Astrocyte (in vitro differentiated cells and primary cell): Measurements from ENCODE around the gene TBL1XR1. TPM values are rescaled to one million over a fixed set of nuclear protein-coding genes. Genes with fewer than 3 reads are reported as not detected.

Source experiments
- DNase-seq: peaks from one replicate; pipeline ENCODE4 v3.0.0-alpha.2; 2010; ENCODE audit warnings: low read depth
- FAIRE-seq: peaks from 2 replicates; lab custom pipeline; 2011; peaks lifted over from hg19 to GRCh38; lab: Jason Lieb, UNC
- H2AFZ ChIP-seq: 2 replicates; pipeline ENCODE4 v1.6.0; 2012; ENCODE audit warnings: low read depth, low read length, inconsistent platforms
- H3K27ac ChIP-seq: 2 replicates; pipeline ENCODE4 v1.5.1; 2011; ENCODE audit warnings: low read depth, low read length, inconsistent platforms
- H3K27me3 ChIP-seq: 2 replicates; pipeline ENCODE4 v1.6.0; 2011; ENCODE audit warnings: low read length, inconsistent platforms; ENCODE audit not compliant: insufficient read depth
- H3K36me3 ChIP-seq: 2 replicates; pipeline ENCODE4 v1.5.1; 2011; ENCODE audit warnings: low read length, inconsistent platforms; ENCODE audit not compliant: insufficient read depth
- H3K4me1 ChIP-seq: 2 replicates; pipeline ENCODE4 v1.5.1; 2011; ENCODE audit warnings: low read length, inconsistent platforms; ENCODE audit not compliant: insufficient read depth
- H3K4me2 ChIP-seq: 2 replicates; pipeline ENCODE4 v1.6.0; 2012; ENCODE audit warnings: low read length, inconsistent platforms
- H3K4me3 ChIP-seq: 2 replicates; pipeline ENCODE4 v1.5.1; 2011; ENCODE audit warnings: low read depth, mild to moderate bottlenecking, low read length, inconsistent platforms; ENCODE audit not compliant: insufficient read depth
- H3K79me2 ChIP-seq: 2 replicates; pipeline ENCODE4 v1.6.0; 2012; ENCODE audit warnings: mild to moderate bottlenecking, low read length, inconsistent platforms; ENCODE audit not compliant: insufficient read depth
- H3K9ac ChIP-seq: 2 replicates; pipeline ENCODE4 v1.6.0; 2012; ENCODE audit warnings: mild to moderate bottlenecking, low read length, inconsistent platforms
- H3K9me3 ChIP-seq: 2 replicates; pipeline ENCODE4 v1.5.1; 2012; ENCODE audit warnings: low read depth, mild to moderate bottlenecking, low read length, inconsistent platforms; ENCODE audit not compliant: insufficient read depth
- H4K20me1 ChIP-seq: 2 replicates; pipeline ENCODE4 v1.6.0; 2012; ENCODE audit warnings: low read length, inconsistent platforms; ENCODE audit not compliant: insufficient read depth
- H3K27ac Mint-ChIP-seq: one replicate; pipeline ENCODE4 v1.8.0; 2021; ENCODE audit warnings: mild to moderate bottlenecking, mixed read lengths; ENCODE audit not compliant: unreplicated experiment
- H3K27me3 Mint-ChIP-seq: one replicate; pipeline ENCODE4 v1.8.0; 2021; ENCODE audit warnings: low read depth, mixed read lengths; ENCODE audit not compliant: unreplicated experiment
- H3K36me3 Mint-ChIP-seq: one replicate; pipeline ENCODE4 v1.8.0; 2021; ENCODE audit warnings: low read depth, mixed read lengths; ENCODE audit not compliant: unreplicated experiment
- H3K4me1 Mint-ChIP-seq: one replicate; pipeline ENCODE4 v1.8.0; 2021; ENCODE audit warnings: low read depth, mixed read lengths; ENCODE audit not compliant: unreplicated experiment
- H3K4me3 Mint-ChIP-seq: one replicate; pipeline ENCODE4 v1.8.0; 2021; ENCODE audit warnings: mild to moderate bottlenecking, moderate library complexity, mixed read lengths; ENCODE audit not compliant: unreplicated experiment
- H3K9me3 Mint-ChIP-seq: one replicate; pipeline ENCODE4 v1.8.0; 2021; ENCODE audit warnings: mild to moderate bottlenecking, mixed read lengths; ENCODE audit not compliant: unreplicated experiment
- CTCF ChIP-seq: IDR thresholded peaks from 2 replicates; pipeline ENCODE4 v1.5.1; 2011; ENCODE audit warnings: low read depth, mild to moderate bottlenecking, inconsistent platforms, low read length, moderate library complexity; ENCODE audit not compliant: insufficient read depth
- EZH2 ChIP-seq: IDR thresholded peaks from 2 replicates; pipeline ENCODE4 v1.6.1; 2012; ENCODE audit warnings: mild to moderate bottlenecking, low read length, inconsistent platforms; ENCODE audit not compliant: insufficient read depth
- total RNA-seq: library from RNA; stranded (reverse); gene quantifications from 2 replicates; pipeline ENCODE4 v1.2.1, GENCODE V29; 2021

Gene TBL1XR1
- total RNA-seq, 1 donor from 2014 or later, result 140 TPM

DNA sequence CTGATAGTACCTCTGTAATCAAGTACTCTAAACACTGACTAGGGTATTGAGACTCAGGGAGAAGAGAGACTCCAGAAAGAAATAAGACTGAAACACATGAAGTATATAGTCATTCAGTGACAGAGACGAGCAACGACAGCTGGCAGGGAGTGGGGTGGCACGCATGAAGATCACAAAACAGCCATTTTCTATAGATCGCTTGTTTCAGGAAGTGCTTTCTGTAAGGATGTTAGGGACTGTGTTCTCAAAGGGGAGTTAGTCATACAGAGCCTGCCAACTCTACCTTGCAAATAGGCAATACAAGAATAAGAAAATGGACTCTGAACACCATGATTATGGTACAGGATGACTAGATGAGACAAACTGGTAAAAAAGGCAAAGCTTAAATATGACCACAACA lies 139.5 kb downstream of the TBL1XR1 start:
- TF ChIP-seq CTCF (no peak), EZH2 (no peak)
- Histone ChIP-seq H2AFZ (no peak overlapping the region), H3K36me3 (no peaks in the 10 kb centered on the region), H3K4me2 (no peak overlapping the region), H3K4me1 (no peaks in the 10 kb centered on the region), H3K4me3 (no peak overlapping the region), H3K79me2 (peaks cover 69% of the 10 kb centered on the region), H3K9ac (no peak overlapping the region), H3K27ac (no peak overlapping the region), H3K9me3 (no peaks in the 10 kb centered on the region), H3K27me3 (no peaks in the 10 kb centered on the region), H4K20me1 (peaks cover 29% of the 10 kb centered on the region)
- no peak overlapping the region for H3K4me3 Mint-ChIP-seq
- no peaks in the 10 kb centered on the region for H3K36me3 Mint-ChIP-seq
- peak; percentile 14 for DNase-seq
- H3K27me3 Mint-ChIP-seq, result no peaks in the 10 kb centered on the region
- no peaks in the 10 kb centered on the region for H3K9me3 Mint-ChIP-seq
- H3K4me1 Mint-ChIP-seq, result peaks cover 10% of the 10 kb centered on the region
- H3K27ac Mint-ChIP-seq, result no peak overlapping the region
- no peak for FAIRE-seq

GRCh38 chr3:177056927-177057326 lies 140.4 kb downstream of the TBL1XR1 start:
- H3K27ac Mint-ChIP-seq, result no peak overlapping the region
- Histone ChIP-seq H4K20me1 (peaks cover 20% of the 10 kb centered on the region), H3K27me3 (no peaks in the 10 kb centered on the region), H3K4me3 (no peak overlapping the region), H2AFZ (no peak overlapping the region), H3K4me2 (no peak overlapping the region), H3K79me2 (peaks cover 68% of the 10 kb centered on the region), H3K36me3 (peaks cover 4% of the 10 kb centered on the region), H3K9me3 (no peaks in the 10 kb centered on the region), H3K27ac (no peak overlapping the region), H3K4me1 (no peaks in the 10 kb centered on the region), H3K9ac (no peak overlapping the region)
- TF ChIP-seq EZH2, result no peak
- no peak for TF ChIP-seq CTCF
- DNase-seq (no peak), FAIRE-seq (no peak)
- H3K4me3 Mint-ChIP-seq, result no peak overlapping the region
- peaks cover 10% of the 10 kb centered on the region for H3K4me1 Mint-ChIP-seq
- no peaks in the 10 kb centered on the region for H3K36me3 Mint-ChIP-seq
- no peaks in the 10 kb centered on the region for H3K27me3 Mint-ChIP-seq
- H3K9me3 Mint-ChIP-seq, result no peaks in the 10 kb centered on the region

GRCh38 chr3:177055605-177056571 lies 141.4 kb downstream of the TBL1XR1 start:
- TF ChIP-seq EZH2, result no peak
- H3K4me3 Mint-ChIP-seq, result no peak overlapping the region
- H3K4me2 ChIP-seq, result no peak overlapping the region
- H2AFZ ChIP-seq, result no peak overlapping the region
- H3K36me3 Mint-ChIP-seq, result no peaks in the 10 kb centered on the region
- peaks cover 59% of the 10 kb centered on the region for H3K79me2 ChIP-seq
- no peak for FAIRE-seq
- H3K27ac Mint-ChIP-seq, result no peak overlapping the region
- H3K4me3 ChIP-seq, result no peak overlapping the region
- H3K9ac ChIP-seq, result no peak overlapping the region
- no peak overlapping the region for H3K27ac ChIP-seq
- peaks cover 10% of the 10 kb centered on the region for H3K4me1 Mint-ChIP-seq
- H4K20me1 ChIP-seq, result peaks cover 19% of the 10 kb centered on the region
- H3K27me3 ChIP-seq, result no peaks in the 10 kb centered on the region
- H3K36me3 ChIP-seq, result peaks cover 8% of the 10 kb centered on the region
- H3K9me3 Mint-ChIP-seq, result no peaks in the 10 kb centered on the region
- DNase-seq, result no peak
- H3K27me3 Mint-ChIP-seq, result no peaks in the 10 kb centered on the region
- H3K9me3 ChIP-seq, result no peaks in the 10 kb centered on the region
- H3K4me1 ChIP-seq, result no peaks in the 10 kb centered on the region
